ENCODE measurements around the gene DNAJC10.

DNAJC10 gene

GRCh38 chr2:182698671-182699070 is 17.4 kb upstream of the DNAJC10 start:
- Histone ChIP-seq H2BK120ac (ENCODE audit: low read depth, low read length) (no peak overlapping the region), H3K18ac (ENCODE audit: low read length) (no peak overlapping the region), H2BK15ac (replicated peaks; ENCODE audit: low read depth) (no peak overlapping the region), H3K4me1 (ENCODE audit: control insufficient read depth, low read depth, low read length) (no peaks in the 10 kb centered on the region), H2BK5ac (ENCODE audit: low read length) (no peak overlapping the region), H3K27me3 (ENCODE audit: insufficient read depth, low read length, poor library complexity) (no peaks in the 10 kb centered on the region), H4K8ac (ENCODE audit: low read depth, low read length) (no peak overlapping the region), H3K23ac (ENCODE audit: low read length) (no peak overlapping the region), H4K5ac (ENCODE audit: low read length) (no peak overlapping the region), H3K79me1 (ENCODE audit: low read length) (no peaks in the 10 kb centered on the region), H3K56ac (ENCODE audit: low read length) (no peak overlapping the region), H3K4me2 (ENCODE audit: low read length) (no peak overlapping the region), H3K27ac (ENCODE audit: low read depth, low read length) (no peak overlapping the region), H3K36me3 (ENCODE audit: control insufficient read depth, insufficient read depth, low read length) (no peaks in the 10 kb centered on the region), H3K4me3 (ENCODE audit: low read length) (no peak overlapping the region), H3K9ac (ENCODE audit: low read length) (no peak overlapping the region), H3K4ac (ENCODE audit: low read depth, low read length) (no peak overlapping the region), H2AK5ac (ENCODE audit: low read length) (no peak overlapping the region), H3K79me2 (ENCODE audit: control insufficient read depth, insufficient read depth, low read length) (no peaks in the 10 kb centered on the region)
- no CpG with 5 or more reads among the region's 3 CpGs for WGBS (ENCODE audit: extremely low coverage, insufficient coverage, low lambda C conversion rate)
- no peak for DNase-seq

DNA sequence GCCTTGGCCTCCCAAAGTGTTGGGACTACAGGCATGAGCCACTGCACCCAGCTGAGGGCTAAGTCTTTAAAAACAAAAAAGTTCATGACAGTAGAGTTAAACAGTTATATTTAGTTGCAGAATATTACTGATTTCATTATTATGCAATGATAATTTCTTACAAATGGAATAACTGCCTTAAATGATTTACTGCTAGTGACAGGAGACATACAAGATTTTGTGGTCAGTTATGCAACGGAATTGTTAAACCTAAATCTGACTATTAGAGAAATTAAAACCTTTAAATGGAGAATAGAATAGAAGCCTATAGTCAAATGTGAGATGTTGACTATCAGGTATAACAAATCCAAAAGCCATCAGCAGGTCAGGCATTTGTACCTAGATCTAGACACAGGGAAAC is 10.3 kb upstream of the DNAJC10 start:
- Histone ChIP-seq H2BK5ac (ENCODE audit: low read length) (no peak overlapping the region), H3K4me3 (ENCODE audit: low read length) (no peak overlapping the region), H4K5ac (ENCODE audit: low read length) (no peak overlapping the region), H2BK15ac (replicated peaks; ENCODE audit: low read depth) (no peak overlapping the region), H3K18ac (ENCODE audit: low read length) (no peak overlapping the region), H3K79me1 (ENCODE audit: low read length) (no peaks in the 10 kb centered on the region), H3K56ac (ENCODE audit: low read length) (no peak overlapping the region), H3K27me3 (ENCODE audit: insufficient read depth, low read length, poor library complexity) (no peaks in the 10 kb centered on the region), H3K79me2 (ENCODE audit: control insufficient read depth, insufficient read depth, low read length) (no peaks in the 10 kb centered on the region), H3K4ac (ENCODE audit: low read depth, low read length) (no peak overlapping the region), H3K36me3 (ENCODE audit: control insufficient read depth, insufficient read depth, low read length) (no peaks in the 10 kb centered on the region), H3K4me2 (ENCODE audit: low read length) (no peak overlapping the region), H3K9ac (ENCODE audit: low read length) (no peak overlapping the region), H2AK5ac (ENCODE audit: low read length) (no peak overlapping the region), H4K8ac (ENCODE audit: low read depth, low read length) (no peak overlapping the region), H2BK120ac (ENCODE audit: low read depth, low read length) (no peak overlapping the region), H3K4me1 (ENCODE audit: control insufficient read depth, low read depth, low read length) (no peaks in the 10 kb centered on the region), H3K23ac (ENCODE audit: low read length) (no peak overlapping the region), H3K27ac (ENCODE audit: low read depth, low read length) (no peak overlapping the region)
- DNase-seq, result no peak
- WGBS (ENCODE audit: extremely low coverage, insufficient coverage, low lambda C conversion rate), result no CpG with 5 or more reads among the region's 1 CpG

GRCh38 chr2:182706751-182707150 is 9.3 kb upstream of the DNAJC10 start:
- no peak overlapping the region for H4K5ac ChIP-seq (ENCODE audit: low read length)
- H2BK15ac ChIP-seq (replicated peaks; ENCODE audit: low read depth), result no peak overlapping the region
- H3K27ac ChIP-seq (ENCODE audit: low read depth, low read length), result no peak overlapping the region
- no peak overlapping the region for H3K4me3 ChIP-seq (ENCODE audit: low read length)
- H3K4ac ChIP-seq (ENCODE audit: low read depth, low read length), result no peak overlapping the region
- H3K4me1 ChIP-seq (ENCODE audit: control insufficient read depth, low read depth, low read length), result no peaks in the 10 kb centered on the region
- H3K23ac ChIP-seq (ENCODE audit: low read length), result no peak overlapping the region
- H3K9ac ChIP-seq (ENCODE audit: low read length), result no peak overlapping the region
- DNase-seq, result no peak
- H3K18ac ChIP-seq (ENCODE audit: low read length), result no peak overlapping the region
- no peak overlapping the region for H3K56ac ChIP-seq (ENCODE audit: low read length)
- H3K79me1 ChIP-seq (ENCODE audit: low read length), result no peaks in the 10 kb centered on the region
- H2AK5ac ChIP-seq (ENCODE audit: low read length), result no peak overlapping the region
- no peak overlapping the region for H4K8ac ChIP-seq (ENCODE audit: low read depth, low read length)
- no peaks in the 10 kb centered on the region for H3K79me2 ChIP-seq (ENCODE audit: control insufficient read depth, insufficient read depth, low read length)
- H2BK5ac ChIP-seq (ENCODE audit: low read length), result no peak overlapping the region
- no peaks in the 10 kb centered on the region for H3K27me3 ChIP-seq (ENCODE audit: insufficient read depth, low read length, poor library complexity)
- H3K36me3 ChIP-seq (ENCODE audit: control insufficient read depth, insufficient read depth, low read length), result no peaks in the 10 kb centered on the region
- no peak overlapping the region for H2BK120ac ChIP-seq (ENCODE audit: low read depth, low read length)
- no peak overlapping the region for H3K4me2 ChIP-seq (ENCODE audit: low read length)
- no CpG with 5 or more reads among the region's 2 CpGs for WGBS (ENCODE audit: extremely low coverage, insufficient coverage, low lambda C conversion rate)

DNA sequence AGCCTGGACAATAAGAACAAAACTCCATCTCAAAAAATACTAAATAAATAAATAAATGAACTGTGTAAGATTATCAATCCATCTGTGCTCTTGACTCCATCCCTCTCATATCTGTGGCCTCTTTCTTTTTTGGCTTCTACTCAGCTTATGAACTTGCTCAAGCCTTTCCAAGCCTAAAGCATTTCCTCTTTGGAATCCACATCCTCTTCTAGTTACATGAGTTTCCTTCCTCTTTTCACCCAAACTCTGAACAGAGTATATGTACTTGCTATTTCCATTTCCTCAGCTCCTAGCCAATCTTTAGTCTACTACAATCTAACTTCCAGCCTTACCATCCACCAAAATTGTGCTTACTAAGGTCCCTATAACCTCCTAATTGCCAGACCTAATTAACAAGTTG is 2.5 kb upstream of the DNAJC10 start:
- Histone ChIP-seq H2AK5ac (ENCODE audit: low read length) (no peak overlapping the region), H3K4me3 (ENCODE audit: low read length) (no peak overlapping the region), H3K4me1 (ENCODE audit: control insufficient read depth, low read depth, low read length) (no peaks in the 10 kb centered on the region), H3K18ac (ENCODE audit: low read length) (no peak overlapping the region), H4K5ac (ENCODE audit: low read length) (no peak overlapping the region), H3K27ac (ENCODE audit: low read depth, low read length) (no peak overlapping the region), H3K4ac (ENCODE audit: low read depth, low read length) (no peak overlapping the region), H4K8ac (ENCODE audit: low read depth, low read length) (no peak overlapping the region), H3K79me1 (ENCODE audit: low read length) (no peaks in the 10 kb centered on the region), H3K23ac (ENCODE audit: low read length) (no peak overlapping the region), H3K9ac (ENCODE audit: low read length) (no peak overlapping the region), H2BK120ac (ENCODE audit: low read depth, low read length) (no peak overlapping the region), H3K36me3 (ENCODE audit: control insufficient read depth, insufficient read depth, low read length) (no peaks in the 10 kb centered on the region), H3K79me2 (ENCODE audit: control insufficient read depth, insufficient read depth, low read length) (peaks cover 5% of the 10 kb centered on the region), H3K56ac (ENCODE audit: low read length) (no peak overlapping the region), H2BK5ac (ENCODE audit: low read length) (no peak overlapping the region), H3K27me3 (ENCODE audit: insufficient read depth, low read length, poor library complexity) (no peaks in the 10 kb centered on the region), H2BK15ac (replicated peaks; ENCODE audit: low read depth) (no peak overlapping the region), H3K4me2 (ENCODE audit: low read length) (no peak overlapping the region)
- peak; percentile 40 for DNase-seq

DNA sequence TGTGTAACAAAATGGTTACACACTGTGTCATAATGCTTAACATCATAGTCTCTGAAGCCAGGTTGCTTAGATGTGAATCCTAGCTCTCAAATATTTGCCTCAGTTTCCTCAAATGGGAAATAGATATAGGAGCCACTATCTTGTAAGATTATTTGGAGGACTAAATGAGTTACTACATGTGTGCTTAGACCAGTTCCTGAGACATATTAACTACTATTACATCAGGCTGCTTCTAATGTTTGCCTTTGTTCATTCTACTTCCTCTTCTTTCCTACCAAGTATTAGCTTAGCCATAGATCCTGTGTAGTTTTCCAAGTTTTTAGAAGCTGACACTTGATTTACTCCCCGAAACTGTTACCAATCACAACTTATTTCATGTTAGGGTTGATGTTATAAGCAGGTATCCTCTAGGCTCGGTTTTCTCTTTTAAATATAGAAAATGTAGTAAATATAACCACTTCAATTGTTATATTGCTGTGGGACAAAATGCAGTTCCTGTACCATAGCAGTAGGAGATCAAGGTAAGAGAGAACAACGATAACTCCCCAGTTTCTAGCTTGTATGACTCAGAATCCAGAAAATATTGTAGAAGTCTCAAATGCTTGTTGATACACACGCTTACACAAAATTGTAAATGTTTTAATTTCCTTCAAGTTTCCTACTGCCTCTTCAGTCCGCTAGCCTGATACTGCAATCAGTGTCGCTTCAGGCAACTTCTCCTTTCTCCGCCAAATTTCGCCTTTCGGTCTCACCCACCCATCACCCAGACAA is 751 bp upstream of the DNAJC10 start:
- Histone ChIP-seq H3K23ac (ENCODE audit: low read length) (no peak overlapping the region), H2BK120ac (ENCODE audit: low read depth, low read length) (no peak overlapping the region), H4K5ac (ENCODE audit: low read length) (peak overlapping the region; percentile 99), H3K79me2 (ENCODE audit: control insufficient read depth, insufficient read depth, low read length) (peaks cover 5% of the 10 kb centered on the region), H3K27me3 (ENCODE audit: insufficient read depth, low read length, poor library complexity) (no peaks in the 10 kb centered on the region), H3K36me3 (ENCODE audit: control insufficient read depth, insufficient read depth, low read length) (no peaks in the 10 kb centered on the region), H3K4me2 (ENCODE audit: low read length) (peak overlapping the region; percentile 94), H3K79me1 (ENCODE audit: low read length) (no peaks in the 10 kb centered on the region), H3K56ac (ENCODE audit: low read length) (peak overlapping the region; percentile 98), H3K18ac (ENCODE audit: low read length) (no peak overlapping the region), H4K8ac (ENCODE audit: low read depth, low read length) (no peak overlapping the region), H2AK5ac (ENCODE audit: low read length) (no peak overlapping the region), H3K4ac (ENCODE audit: low read depth, low read length) (peak overlapping the region; percentile 26), H3K27ac (ENCODE audit: low read depth, low read length) (peak overlapping the region; percentile 58), H3K9ac (ENCODE audit: low read length) (peak overlapping the region; percentile 89), H3K4me1 (ENCODE audit: control insufficient read depth, low read depth, low read length) (no peaks in the 10 kb centered on the region), H2BK15ac (replicated peaks; ENCODE audit: low read depth) (peak overlapping the region; percentile 57), H2BK5ac (ENCODE audit: low read length) (no peak overlapping the region), H3K4me3 (ENCODE audit: low read length) (peak overlapping the region; percentile 80)
- no peak for DNase-seq
- WGBS (ENCODE audit: extremely low coverage, insufficient coverage, low lambda C conversion rate), result no CpG with 5 or more reads among the region's 9 CpGs

DNA sequence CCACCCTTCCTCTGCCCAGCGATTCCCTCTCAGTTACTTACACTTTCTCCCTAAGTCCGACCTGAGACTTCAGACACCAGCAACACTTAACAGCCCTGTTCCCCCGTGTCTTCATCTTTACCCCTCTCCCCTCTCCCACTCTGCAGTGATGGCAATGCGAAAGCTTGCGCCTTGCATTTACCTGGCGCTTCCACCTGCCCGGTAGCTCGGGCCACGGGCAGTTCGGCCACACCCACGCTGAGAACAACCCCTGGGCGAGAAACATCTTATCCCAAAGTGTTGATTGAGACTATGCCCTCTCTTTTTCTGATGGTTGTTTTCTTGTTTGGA is 558 bp downstream of the DNAJC10 start:
- Histone ChIP-seq H3K4me1 (ENCODE audit: control insufficient read depth, low read depth, low read length) (no peaks in the 10 kb centered on the region), H3K27me3 (ENCODE audit: insufficient read depth, low read length, poor library complexity) (no peaks in the 10 kb centered on the region), H3K18ac (ENCODE audit: low read length) (no peak overlapping the region), H3K36me3 (ENCODE audit: control insufficient read depth, insufficient read depth, low read length) (no peaks in the 10 kb centered on the region), H4K8ac (ENCODE audit: low read depth, low read length) (no peak overlapping the region), H3K4me2 (ENCODE audit: low read length) (peak overlapping the region; percentile 69), H4K5ac (ENCODE audit: low read length) (no peak overlapping the region), H3K9ac (ENCODE audit: low read length) (peak overlapping the region; percentile 89), H2AK5ac (ENCODE audit: low read length) (no peak overlapping the region), H2BK120ac (ENCODE audit: low read depth, low read length) (no peak overlapping the region), H3K27ac (ENCODE audit: low read depth, low read length) (peak overlapping the region; percentile 58), H3K4me3 (ENCODE audit: low read length) (peak overlapping the region; percentile 67), H3K79me2 (ENCODE audit: control insufficient read depth, insufficient read depth, low read length) (peaks cover 5% of the 10 kb centered on the region), H2BK5ac (ENCODE audit: low read length) (peak overlapping the region; percentile 54), H3K4ac (ENCODE audit: low read depth, low read length) (no peak overlapping the region), H3K23ac (ENCODE audit: low read length) (peak overlapping the region; percentile 29), H2BK15ac (replicated peaks; ENCODE audit: low read depth) (no peak overlapping the region), H3K56ac (ENCODE audit: low read length) (peak overlapping the region; percentile 98), H3K79me1 (ENCODE audit: low read length) (no peaks in the 10 kb centered on the region)
- no CpG with 5 or more reads among the region's 12 CpGs for WGBS (ENCODE audit: extremely low coverage, insufficient coverage, low lambda C conversion rate)
- DNase-seq, result no peak
